Vagina (tissue), 2 donors: Measurements from ENCODE around the gene SPPL2C. TPM values are rescaled to one million over a fixed set of nuclear protein-coding genes. Genes with fewer than 3 reads are reported as not detected.
"Not testable (repeated sequence)": the region's sequence is repeated elsewhere in the genome, so short reads cannot be mapped to it uniquely, and the experiment has no call there.

Source experiments
- DNase-seq, 2 donors: peaks; one replicate each; pipeline ENCODE4 v3.0.0-alpha.2; 2017; ENCODE audit errors: extremely low spot score in 2 of 2
- H3K27ac ChIP-seq: fragments of 200-600 bp; sonication (generic); one replicate; pipeline ENCODE4 v1.5.1; 2019
- H3K27me3 ChIP-seq: fragments of 200-600 bp; sonication (generic); one replicate; pipeline ENCODE4 v1.5.1; 2019
- H3K36me3 ChIP-seq, 2 donors: fragments of 200-600 bp; sonication (generic); one replicate each; pipeline ENCODE4 v1.5.1; 2017 to 2019
- H3K4me1 ChIP-seq: fragments of 200-600 bp; sonication (generic); one replicate; pipeline ENCODE4 v1.5.1; 2019
- H3K4me3 ChIP-seq, 2 donors: fragments of 200-600 bp; sonication (generic); 1 replicate in 1 of 2; 2 replicates in 1 of 2; pipeline ENCODE4 v1.5.1; 2016 to 2019
- H3K9me3 ChIP-seq: fragments of 200-600 bp; sonication (generic); one replicate; pipeline ENCODE4 v1.5.1; 2019
- POLR2A ChIP-seq, 2 donors: fragments of 450-650 bp; IDR thresholded peaks; one replicate each; pipeline ENCODE4 v1.6.1; 2017; ENCODE audit warnings: antibody characterized with exemption in 2 of 2, mild to moderate bottlenecking in 2 of 2, moderate library complexity in 2 of 2
- POLR2AphosphoS5 ChIP-seq, 2 donors: sonication (generic); formaldehyde crosslinking; IDR thresholded peaks; one replicate each; pipeline ENCODE4 v1.9.0; 2017; ENCODE audit warnings: antibody characterized with exemption in 2 of 2, mild to moderate bottlenecking in 2 of 2, low read depth in 1 of 2; ENCODE audit not compliant: insufficient read depth in 1 of 2
- intact Hi-C: fragments of 100-400 bp; cut with DNase I; formaldehyde crosslinking; loops from one replicate; pipeline ENCODE4 v1.15.1; 2023
- total RNA-seq: library from RNA; depleted of rRNA; stranded (reverse); fragments of >200 nt; gene quantifications from one replicate; pipeline ENCODE4 v1.2.3, GENCODE V29; 2016
- TF ChIP-seq, protein P1 (sequence below), 3 experiments: fragments of 450-650 bp in 2 of 3; fragments of 200-600 bp in 1 of 3; sonication (generic) in 1 of 3; IDR thresholded peaks; one replicate each; pipeline ENCODE4 v1.5.1; 2017 to 2019; ENCODE audit warnings: antibody characterized with exemption in 3 of 3, mild to moderate bottlenecking in 2 of 3, moderate library complexity in 2 of 3

SPPL2C gene
- total RNA-seq, 1 donor from 2014 or later: not detected

DNA sequence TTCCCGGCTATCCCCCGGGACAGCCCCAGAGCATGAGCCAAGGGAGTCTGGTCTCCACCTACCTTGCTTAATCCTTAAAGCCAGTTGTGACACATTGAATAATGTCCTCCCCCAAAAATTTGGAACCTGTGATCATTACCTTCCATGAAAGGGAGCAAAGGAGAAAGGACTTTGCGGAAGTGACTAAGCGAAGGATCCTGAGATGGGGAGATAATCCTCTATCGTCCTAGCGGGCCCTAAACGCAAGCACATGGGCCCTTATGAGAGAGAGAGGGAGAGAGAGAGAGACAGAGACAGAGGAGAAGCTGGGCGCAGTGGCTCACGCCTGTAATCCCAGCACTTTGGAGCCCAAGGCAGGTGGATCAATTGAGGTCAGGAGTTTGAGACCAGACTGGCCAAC lies 9.5 kb downstream of the SPPL2C start:
- intact Hi-C loops: no loop called here
- no peak for TF ChIP-seq POLR2A (IDR thresholded peaks at IDR 0.05)
- no peak for TF ChIP-seq POLR2AphosphoS5 (IDR thresholded peaks at IDR 0.05; ENCODE audit: insufficient read depth in 1 of 2, low read depth in 1 of 2)
- TF ChIP-seq, protein P1, sequence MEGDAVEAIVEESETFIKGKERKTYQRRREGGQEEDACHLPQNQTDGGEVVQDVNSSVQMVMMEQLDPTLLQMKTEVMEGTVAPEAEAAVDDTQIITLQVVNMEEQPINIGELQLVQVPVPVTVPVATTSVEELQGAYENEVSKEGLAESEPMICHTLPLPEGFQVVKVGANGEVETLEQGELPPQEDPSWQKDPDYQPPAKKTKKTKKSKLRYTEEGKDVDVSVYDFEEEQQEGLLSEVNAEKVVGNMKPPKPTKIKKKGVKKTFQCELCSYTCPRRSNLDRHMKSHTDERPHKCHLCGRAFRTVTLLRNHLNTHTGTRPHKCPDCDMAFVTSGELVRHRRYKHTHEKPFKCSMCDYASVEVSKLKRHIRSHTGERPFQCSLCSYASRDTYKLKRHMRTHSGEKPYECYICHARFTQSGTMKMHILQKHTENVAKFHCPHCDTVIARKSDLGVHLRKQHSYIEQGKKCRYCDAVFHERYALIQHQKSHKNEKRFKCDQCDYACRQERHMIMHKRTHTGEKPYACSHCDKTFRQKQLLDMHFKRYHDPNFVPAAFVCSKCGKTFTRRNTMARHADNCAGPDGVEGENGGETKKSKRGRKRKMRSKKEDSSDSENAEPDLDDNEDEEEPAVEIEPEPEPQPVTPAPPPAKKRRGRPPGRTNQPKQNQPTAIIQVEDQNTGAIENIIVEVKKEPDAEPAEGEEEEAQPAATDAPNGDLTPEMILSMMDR (IDR thresholded peaks at IDR 0.05): no peak
- Histone ChIP-seq H3K4me3 (no peak overlapping the region), H3K36me3 (no peaks in the 10 kb centered on the region), H3K27me3 (no peaks in the 10 kb centered on the region), H3K9me3 (no peaks in the 10 kb centered on the region), H3K27ac (no peak overlapping the region), H3K4me1 (no peaks in the 10 kb centered on the region)
- DNase-seq: no peak

DNA sequence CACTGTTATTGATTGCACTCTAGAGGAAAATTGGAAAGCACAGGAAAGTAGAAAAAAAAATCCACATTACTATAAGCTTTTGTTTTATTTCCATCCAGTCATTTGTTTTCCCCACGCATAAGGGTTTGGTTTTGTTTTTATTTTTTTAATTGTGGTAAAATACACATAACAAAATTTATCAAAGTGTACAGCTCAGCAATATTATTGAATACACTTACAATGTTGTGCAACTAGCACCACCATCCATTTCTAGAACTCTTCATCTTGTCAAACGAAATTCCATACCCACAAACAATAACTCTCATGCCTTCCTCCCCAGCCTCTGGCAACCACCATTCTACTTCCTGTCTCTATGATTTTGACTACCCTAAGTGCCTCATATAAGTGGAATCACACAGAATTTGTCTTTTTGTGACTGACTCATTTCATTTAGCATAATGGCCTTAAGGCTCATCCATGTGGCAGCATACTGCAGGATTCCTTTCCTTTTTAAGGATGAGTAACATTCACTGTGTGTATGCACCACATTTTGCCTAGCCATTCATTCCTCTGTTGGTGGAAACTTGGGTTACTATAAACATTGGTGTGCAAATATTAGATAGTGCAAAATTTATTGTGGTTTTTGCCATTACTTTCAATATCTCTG lies 11.1 kb downstream of the SPPL2C start:
- H3K4me1 ChIP-seq: no peaks in the 10 kb centered on the region
- H3K36me3 ChIP-seq: no peaks in the 10 kb centered on the region
- DNase-seq: no peak
- no peaks in the 10 kb centered on the region for H3K27me3 ChIP-seq
- intact Hi-C loops: no loop called here
- no peak overlapping the region for H3K27ac ChIP-seq
- TF ChIP-seq POLR2AphosphoS5 (IDR thresholded peaks at IDR 0.05; ENCODE audit: insufficient read depth in 1 of 2, low read depth in 1 of 2): no peak
- no peak for TF ChIP-seq POLR2A (IDR thresholded peaks at IDR 0.05)
- TF ChIP-seq, protein P1 (IDR thresholded peaks at IDR 0.05): no peak
- no peak overlapping the region for H3K4me3 ChIP-seq
- H3K9me3 ChIP-seq: no peaks in the 10 kb centered on the region

DNA sequence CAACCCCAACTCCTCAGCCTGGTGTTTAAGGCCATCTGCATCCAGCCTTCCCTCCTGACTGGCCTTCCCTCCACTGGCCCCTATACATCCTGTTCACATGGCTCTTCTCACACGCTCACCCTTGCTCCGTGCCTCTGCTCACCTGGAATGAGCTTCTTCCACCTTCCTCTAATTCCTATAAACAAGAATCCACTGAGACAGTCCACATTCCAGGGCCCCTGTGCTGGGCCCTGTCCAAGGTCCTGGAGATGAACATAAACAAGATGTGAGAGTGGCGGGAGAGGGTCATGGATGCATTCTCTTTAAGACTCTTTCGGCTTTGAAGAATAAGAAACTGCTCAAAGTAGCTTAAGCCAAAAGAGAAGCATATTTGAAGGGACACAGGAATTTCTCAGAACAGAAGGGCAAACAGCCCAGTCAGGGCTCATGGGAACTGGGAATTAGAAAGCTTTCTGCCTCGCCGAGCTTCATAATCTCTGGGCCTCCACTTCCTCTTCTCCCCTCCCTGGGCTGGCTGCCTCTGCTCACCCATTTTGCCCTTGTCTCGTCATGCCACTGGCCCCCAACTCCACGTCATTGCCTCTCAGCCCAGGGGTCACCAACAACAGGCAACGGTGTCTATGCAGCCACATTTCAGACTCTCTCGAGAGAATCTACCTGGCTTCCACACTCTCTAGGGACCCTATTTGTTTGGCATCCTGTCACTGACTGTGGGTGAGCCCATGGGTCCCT lies 13.5 kb downstream of the SPPL2C start:
- no peak for DNase-seq
- Histone ChIP-seq H3K9me3 (no peaks in the 10 kb centered on the region), H3K4me3 (no peak overlapping the region), H3K4me1 (no peaks in the 10 kb centered on the region), H3K27me3 (no peaks in the 10 kb centered on the region), H3K36me3 (no peaks in the 10 kb centered on the region), H3K27ac (no peak overlapping the region)
- intact Hi-C loops: no loop called here
- no peak for TF ChIP-seq POLR2A (IDR thresholded peaks at IDR 0.05)
- TF ChIP-seq, protein P1 (IDR thresholded peaks at IDR 0.05): no peak

DNA sequence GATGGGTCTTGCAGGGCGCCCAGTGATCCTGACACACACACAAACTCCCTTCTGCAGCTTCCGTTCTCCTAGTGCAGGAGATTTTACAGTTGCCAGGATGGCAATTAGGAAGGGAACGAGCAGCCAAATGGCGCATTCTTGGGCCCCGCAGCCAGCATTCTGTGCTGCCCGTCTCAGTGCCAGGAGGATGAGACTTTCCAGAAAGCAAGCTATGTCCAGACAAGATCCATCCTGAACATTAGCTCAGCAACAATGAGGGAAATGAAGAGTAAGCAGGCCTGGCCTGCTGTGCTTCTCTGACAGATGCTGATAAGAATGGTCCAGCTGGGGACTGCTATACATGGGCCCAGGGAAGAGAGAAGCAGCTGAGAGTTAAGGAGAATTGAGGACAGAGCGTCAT lies 16.5 kb downstream of the SPPL2C start:
- H3K27me3 ChIP-seq: no peaks in the 10 kb centered on the region
- no peak overlapping the region for H3K27ac ChIP-seq

DNA sequence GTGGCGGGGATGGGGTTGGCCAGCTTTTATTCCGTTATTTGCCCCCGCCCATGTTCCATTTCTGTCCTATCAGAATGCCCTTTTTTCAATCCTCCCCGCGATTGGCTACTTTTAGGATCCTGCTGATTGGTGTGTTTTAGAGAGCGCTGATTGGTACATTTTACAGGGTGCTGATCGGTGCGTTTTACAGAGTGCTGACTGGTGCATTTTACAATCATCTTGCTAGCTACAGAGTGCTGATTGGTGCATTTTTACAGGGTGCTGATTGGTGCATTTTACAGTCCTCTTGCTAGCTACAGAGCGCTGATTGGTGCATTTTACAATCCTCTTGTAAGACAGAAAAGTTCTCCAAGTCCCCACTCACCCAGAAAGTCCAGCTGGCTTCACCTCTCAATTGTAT lies 17.4 kb downstream of the SPPL2C start:
- H3K9me3 ChIP-seq, DNase-seq, H3K27ac ChIP-seq, H3K36me3 ChIP-seq, intact Hi-C loops, H3K4me3 ChIP-seq, H3K27me3 ChIP-seq, H3K4me1 ChIP-seq: not testable (repeated sequence)

More for the DNA sequence above, 16.5 kb downstream of the SPPL2C start:
- Histone ChIP-seq H3K36me3 (no peaks in the 10 kb centered on the region), H3K9me3 (no peaks in the 10 kb centered on the region), H3K4me3 (no peak overlapping the region), H3K4me1 (no peaks in the 10 kb centered on the region)
- TF ChIP-seq POLR2AphosphoS5 (IDR thresholded peaks at IDR 0.05; ENCODE audit: insufficient read depth in 1 of 2, low read depth in 1 of 2) (no peak), POLR2A (IDR thresholded peaks at IDR 0.05) (no peak)
- TF ChIP-seq, protein P1 (IDR thresholded peaks at IDR 0.05): no peak
- intact Hi-C loops: no loop called here
- no peak for DNase-seq
